HG02759 (cell line): Measurements from ENCODE around the gene RASA3.

Experiments used
- ATAC-seq: cut with Tn5 transposase; IDR thresholded peaks from one replicate; pipeline ENCODE4 v1.9.1; 2021; ENCODE audit warnings: mild to moderate bottlenecking, moderate library complexity; ENCODE audit not compliant: unreplicated experiment

Gene RASA3

DNA sequence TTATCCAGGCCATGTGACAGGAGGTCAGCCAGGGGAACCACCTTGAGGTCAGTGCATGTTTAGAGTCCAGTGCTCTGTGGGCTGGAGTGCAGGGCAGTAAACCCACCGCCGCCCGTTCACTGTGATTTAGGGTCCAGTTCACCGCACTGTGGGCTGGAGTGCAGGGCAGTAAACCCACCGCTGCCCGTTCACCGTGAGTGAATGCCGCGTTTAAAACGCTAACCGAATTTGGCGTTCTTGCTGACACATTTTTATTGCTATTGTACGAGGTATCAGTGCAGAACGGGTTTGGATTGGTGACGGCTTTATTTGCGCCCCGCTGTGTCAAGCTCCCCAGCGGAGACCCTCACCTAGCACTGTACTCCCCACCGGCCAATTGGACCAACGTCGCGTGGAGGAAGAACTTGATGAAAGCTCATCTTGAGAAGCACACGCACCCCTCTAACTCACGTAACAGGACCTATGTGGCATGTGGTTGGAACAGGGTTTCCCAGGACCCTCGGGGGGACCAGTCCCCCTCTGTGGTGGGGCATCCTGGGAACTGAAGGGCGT is 186.5 kb downstream of the RASA3 start:
- ATAC-seq = no peak

DNA sequence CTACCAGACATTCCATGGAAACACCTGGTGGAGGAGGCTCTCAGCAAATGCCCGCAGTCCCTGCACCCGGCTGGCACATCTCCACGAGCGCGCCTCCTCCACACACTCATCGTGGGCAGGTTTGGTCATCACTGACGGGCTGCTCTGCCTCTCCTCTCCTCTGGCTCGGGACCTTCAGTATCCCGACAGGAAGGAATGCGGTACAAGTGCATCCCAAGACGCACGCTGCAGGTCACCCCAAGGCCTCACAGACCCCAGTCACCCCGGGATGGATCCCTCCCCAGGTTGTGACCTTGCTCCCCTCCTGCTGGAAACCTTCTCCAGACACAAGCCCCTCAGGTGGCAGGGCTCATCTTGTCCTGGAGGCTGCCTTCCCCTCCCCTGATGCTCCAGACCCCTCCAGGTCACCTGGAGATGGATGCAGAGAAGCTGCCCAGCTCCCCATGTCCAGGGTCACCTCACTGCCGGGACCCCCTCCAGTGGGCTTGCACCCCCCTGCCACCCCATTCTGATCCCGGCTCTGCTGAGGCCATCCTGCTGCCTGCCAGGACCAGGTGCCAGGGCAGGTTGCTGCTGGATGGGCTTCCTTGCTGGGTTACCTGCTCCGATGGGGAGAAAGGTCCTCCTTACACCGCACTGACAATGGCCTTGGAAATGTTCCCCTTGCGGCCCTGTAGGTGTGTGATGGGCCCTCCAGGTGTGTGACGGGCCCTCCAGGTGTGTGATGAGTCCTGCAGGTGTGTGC is 188.4 kb downstream of the RASA3 start:
- no peak for ATAC-seq

GRCh38 chr13:113942591-113943103 is 189.8 kb downstream of the RASA3 start:
- no peak for ATAC-seq

GRCh38 chr13:113941571-113942191 is 190.7 kb downstream of the RASA3 start:
- no peak for ATAC-seq

DNA sequence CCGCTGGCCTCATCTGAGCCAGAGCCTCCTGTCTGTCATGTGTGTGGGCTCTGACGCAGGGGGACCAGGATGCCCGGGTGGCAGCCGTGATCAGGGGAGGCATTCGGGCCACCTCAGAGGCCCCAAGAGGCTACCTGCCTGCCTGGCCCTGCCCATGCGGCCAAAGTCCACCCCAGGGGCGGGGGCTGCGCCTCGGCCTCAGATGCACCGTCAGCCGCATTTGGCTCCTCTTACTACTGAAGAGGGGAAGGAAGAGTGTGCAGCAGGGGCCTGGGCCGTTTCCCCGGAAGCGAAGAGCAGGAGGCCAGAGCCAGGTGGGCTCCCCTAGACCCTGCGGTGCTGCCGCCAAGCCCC is 192.5 kb downstream of the RASA3 start:
- ATAC-seq = no peak

DNA sequence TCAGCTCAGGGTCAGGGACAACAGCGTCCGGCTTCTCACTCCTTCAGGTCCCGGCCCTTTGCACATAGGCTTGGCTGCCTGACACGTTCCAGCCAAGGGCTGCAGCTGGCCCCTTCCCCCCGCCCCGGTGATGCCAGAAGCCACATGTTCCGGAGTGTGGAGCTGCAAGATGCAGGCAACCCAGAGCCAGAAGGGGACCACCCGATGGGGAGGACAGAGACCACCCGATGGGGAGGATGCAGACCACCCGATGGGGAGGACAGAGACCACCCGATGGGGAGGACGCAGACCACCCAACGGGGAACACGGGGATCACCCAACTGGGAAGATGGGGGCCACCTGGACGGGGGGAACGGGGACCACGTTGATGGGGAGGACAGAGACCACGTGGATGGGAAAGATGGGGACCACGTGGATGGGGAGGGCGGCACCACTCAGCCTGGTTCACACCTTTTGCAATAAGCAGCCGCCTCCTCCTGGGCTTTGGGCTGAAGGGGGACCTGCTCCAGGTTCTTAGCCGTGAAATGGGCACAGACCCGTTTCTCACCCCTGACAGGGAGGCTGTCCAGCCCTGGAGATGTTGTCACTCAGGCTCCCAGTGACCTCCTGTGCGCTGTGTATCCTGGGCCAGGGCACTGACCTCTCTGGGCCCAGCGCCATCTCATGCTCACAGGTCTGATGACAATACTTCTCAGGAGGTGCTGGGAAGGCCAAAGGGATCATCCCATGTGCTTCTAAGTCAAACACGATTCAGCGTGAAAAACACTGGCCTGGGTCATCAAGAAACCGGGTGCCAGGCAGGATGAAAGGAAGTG is 193.1 kb downstream of the RASA3 start:
- ATAC-seq = no peak

- ATAC-seq = no peak
Measured at GRCh38 chr13:113938716-113939115, 193.7 kb downstream of the RASA3 start.

GRCh38 chr13:113938246-113938645 is 194.2 kb downstream of the RASA3 start:
- no peak for ATAC-seq

- ATAC-seq = no peak
Measured at GRCh38 chr13:113937527-113938180, 194.8 kb downstream of the RASA3 start.

GRCh38 chr13:113937073-113937472 is 195.3 kb downstream of the RASA3 start:
- no peak for ATAC-seq

GRCh38 chr13:113936166-113936965 is 196.1 kb downstream of the RASA3 start:
- ATAC-seq = no peak

DNA sequence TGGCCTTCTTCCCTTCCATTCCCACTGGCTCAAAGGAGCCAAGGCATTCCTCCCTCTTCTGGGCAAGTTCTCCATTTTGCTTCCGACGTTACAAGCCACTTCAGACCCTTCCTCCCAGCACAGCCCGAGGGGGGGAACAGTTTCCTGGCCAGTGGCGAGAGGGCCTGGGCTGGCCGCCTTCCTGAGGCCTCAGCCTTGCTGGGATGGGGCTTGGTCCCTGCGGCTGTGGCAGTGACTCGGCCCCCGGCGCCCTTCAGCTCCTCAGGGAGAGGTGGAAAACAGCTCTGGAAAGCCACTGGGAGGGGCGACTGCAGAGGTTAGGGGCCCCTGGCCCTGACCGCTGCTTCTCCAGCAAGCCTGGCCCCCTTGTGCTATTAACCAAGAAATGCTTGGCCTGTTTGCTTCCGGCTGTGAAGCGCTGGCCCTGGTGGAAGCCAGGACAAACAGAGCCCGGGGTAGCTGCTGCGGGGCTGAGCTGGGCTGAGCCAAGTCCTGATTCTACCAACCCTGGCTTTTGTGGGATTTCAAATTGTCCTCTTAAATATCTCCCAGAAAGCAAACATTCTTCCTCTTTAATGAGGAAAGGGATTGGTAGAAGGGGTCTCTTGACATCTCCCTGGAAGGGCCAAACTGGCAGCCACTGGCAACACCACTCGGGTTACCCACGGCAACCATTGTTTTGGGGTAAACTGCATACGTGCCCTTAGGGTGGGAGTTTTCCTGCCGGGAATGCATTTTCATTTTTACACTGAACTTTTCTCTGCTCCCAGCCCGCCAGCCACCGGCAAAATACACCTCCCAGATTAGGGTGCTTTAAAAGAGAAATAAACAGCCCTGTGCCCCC is 197.2 kb downstream of the RASA3 start:
- no peak for ATAC-seq

GRCh38 chr13:113934576-113934975 is 197.8 kb downstream of the RASA3 start:
- no peak for ATAC-seq

DNA sequence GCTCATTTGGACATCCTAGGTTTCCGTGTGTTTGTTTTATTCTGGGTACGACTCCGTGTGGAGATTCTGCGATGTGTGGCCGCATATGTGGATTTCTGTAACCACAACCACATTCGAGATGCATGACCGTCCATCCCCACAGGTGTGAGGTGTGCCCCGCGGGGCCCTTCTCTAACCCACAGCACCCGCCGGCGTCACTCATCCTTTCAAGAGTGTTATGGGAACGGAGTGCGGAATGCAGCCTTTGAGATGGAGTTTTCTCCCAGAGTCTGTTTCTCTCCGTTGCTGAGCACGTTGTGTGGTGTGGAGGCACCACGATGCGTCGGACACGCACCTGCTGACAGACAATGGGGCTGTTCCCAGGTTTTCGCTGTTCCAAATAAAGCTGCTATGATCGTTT is 198.5 kb downstream of the RASA3 start:
- no peak for ATAC-seq

- ATAC-seq = no peak
Measured at GRCh38 chr13:113931841-113932459, 200.5 kb downstream of the RASA3 start.

GRCh38 chr13:113930671-113931637 is 201.5 kb downstream of the RASA3 start:
- no peak for ATAC-seq
